Ovary (tissue), 3 donors: Measurements from ENCODE around the gene CLIC4.

Experiments used
- POLR2A ChIP-seq: fragments of 450-650 bp; IDR thresholded peaks from one replicate; pipeline ENCODE4 v1.6.1; 2017; ENCODE audit warnings: antibody characterized with exemption, mild to moderate bottlenecking, moderate library complexity
- TF ChIP-seq, protein P1 (sequence below), 3 donors: fragments of 450-650 bp in 2 of 3; fragments of 200-600 bp in 1 of 3; IDR thresholded peaks; one replicate each; pipeline versions ENCODE4 v1.5.1 to v1.8.0; 2016 to 2022; ENCODE audit warnings: antibody characterized with exemption in 3 of 3, mild to moderate bottlenecking in 1 of 3
- donor health status: DM: no; HTN: no; CAD: no.

- TF ChIP-seq, protein P1, sequence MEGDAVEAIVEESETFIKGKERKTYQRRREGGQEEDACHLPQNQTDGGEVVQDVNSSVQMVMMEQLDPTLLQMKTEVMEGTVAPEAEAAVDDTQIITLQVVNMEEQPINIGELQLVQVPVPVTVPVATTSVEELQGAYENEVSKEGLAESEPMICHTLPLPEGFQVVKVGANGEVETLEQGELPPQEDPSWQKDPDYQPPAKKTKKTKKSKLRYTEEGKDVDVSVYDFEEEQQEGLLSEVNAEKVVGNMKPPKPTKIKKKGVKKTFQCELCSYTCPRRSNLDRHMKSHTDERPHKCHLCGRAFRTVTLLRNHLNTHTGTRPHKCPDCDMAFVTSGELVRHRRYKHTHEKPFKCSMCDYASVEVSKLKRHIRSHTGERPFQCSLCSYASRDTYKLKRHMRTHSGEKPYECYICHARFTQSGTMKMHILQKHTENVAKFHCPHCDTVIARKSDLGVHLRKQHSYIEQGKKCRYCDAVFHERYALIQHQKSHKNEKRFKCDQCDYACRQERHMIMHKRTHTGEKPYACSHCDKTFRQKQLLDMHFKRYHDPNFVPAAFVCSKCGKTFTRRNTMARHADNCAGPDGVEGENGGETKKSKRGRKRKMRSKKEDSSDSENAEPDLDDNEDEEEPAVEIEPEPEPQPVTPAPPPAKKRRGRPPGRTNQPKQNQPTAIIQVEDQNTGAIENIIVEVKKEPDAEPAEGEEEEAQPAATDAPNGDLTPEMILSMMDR (IDR thresholded peaks at IDR 0.05), result no peak
- no peak for TF ChIP-seq POLR2A
Measured at GRCh38 chr1:24865168-24865567, 119.9 kb downstream of the CLIC4 start.
